Measurements from ENCODE around the gene CDH22. TPM values are rescaled to one million over a fixed set of nuclear protein-coding genes. Genes with fewer than 3 reads are reported as not detected.

The CDH22 gene
- total RNA-seq, 2 donors from 2014 or later: 0.22 to 0.77 TPM

DNA sequence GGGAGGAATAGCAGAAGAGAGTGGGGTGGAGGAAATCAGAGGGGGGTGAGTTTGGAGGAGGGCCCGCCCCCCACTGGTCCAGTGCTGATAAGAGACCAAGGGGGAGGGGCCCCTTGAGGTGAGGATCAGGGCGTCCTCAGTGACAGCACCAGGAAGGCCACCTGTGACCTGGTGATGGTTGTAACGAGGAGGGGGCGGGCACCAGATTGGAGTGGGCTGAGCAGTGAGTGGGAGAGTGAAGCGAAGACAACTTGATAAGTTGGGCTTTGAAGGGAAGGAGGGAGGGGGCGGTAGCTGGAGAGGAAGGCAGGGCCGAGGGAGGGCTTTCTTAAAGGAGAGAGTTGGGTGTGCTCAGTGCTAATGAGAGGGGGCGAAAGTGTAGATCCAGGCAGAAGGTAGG is 30.7 kb downstream of the CDH22 start:
- no peaks in the 10 kb centered on the region for H3K36me3 Mint-ChIP-seq (ENCODE audit: low read depth)
- Histone ChIP-seq H3K4me1 (ENCODE audit: control insufficient read depth, insufficient read depth, low read length) (peaks cover 4% of the 10 kb centered on the region), H3K36me3 (ENCODE audit: control insufficient read depth, insufficient read depth, low read length) (no peaks in the 10 kb centered on the region), H3K27ac (ENCODE audit: low read depth, low read length) (no peak overlapping the region), H3K27me3 (ENCODE audit: control insufficient read depth, insufficient read depth, low read length, poor library complexity, severe bottlenecking) (no peaks in the 10 kb centered on the region), H3K9me3 (ENCODE audit: control insufficient read depth, low read length) (no peaks in the 10 kb centered on the region), H3K9ac (ENCODE audit: extremely low read depth, low read length, poor library complexity, severe bottlenecking) (no peak overlapping the region), H3K4me3 (ENCODE audit: low read length) (no peak overlapping the region)
- no peaks in the 10 kb centered on the region for H3K27me3 Mint-ChIP-seq (ENCODE audit: insufficient read depth)
- no peak for DNase-seq
- H3K4me3 Mint-ChIP-seq: no peak overlapping the region
- TF ChIP-seq, protein P1, sequence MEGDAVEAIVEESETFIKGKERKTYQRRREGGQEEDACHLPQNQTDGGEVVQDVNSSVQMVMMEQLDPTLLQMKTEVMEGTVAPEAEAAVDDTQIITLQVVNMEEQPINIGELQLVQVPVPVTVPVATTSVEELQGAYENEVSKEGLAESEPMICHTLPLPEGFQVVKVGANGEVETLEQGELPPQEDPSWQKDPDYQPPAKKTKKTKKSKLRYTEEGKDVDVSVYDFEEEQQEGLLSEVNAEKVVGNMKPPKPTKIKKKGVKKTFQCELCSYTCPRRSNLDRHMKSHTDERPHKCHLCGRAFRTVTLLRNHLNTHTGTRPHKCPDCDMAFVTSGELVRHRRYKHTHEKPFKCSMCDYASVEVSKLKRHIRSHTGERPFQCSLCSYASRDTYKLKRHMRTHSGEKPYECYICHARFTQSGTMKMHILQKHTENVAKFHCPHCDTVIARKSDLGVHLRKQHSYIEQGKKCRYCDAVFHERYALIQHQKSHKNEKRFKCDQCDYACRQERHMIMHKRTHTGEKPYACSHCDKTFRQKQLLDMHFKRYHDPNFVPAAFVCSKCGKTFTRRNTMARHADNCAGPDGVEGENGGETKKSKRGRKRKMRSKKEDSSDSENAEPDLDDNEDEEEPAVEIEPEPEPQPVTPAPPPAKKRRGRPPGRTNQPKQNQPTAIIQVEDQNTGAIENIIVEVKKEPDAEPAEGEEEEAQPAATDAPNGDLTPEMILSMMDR (conservative IDR thresholded peaks at IDR 0.05): no peak
- H3K27ac Mint-ChIP-seq: no peak overlapping the region
- H3K4me1 Mint-ChIP-seq: peaks cover 44% of the 10 kb centered on the region
- no peaks in the 10 kb centered on the region for H3K9me3 Mint-ChIP-seq
- WGBS, 2 experiments (ENCODE audit: insufficient coverage in 1 of 2, insufficient read length in 1 of 2): 59 to 81% methylated on average over 4 to 8 of the region's 8 CpGs

DNA sequence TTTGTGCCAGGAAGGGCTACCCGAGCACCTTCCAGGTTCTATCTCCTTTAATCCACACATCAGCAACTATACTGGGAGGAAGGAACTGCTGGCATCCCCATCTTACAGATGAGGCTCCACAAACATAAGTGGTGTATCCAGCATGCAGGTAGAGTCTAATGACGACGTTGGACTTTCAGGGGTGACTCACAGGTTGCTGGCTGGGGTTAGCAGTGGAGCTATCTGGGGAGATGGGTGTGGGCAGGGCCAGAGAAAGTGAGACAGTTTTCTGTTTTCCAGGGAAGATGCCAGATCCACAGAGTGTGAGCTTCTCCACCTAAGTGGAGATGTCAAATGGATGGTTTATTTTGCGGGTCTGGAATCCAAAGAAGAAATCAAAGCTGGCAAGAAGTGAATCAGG is 31.8 kb downstream of the CDH22 start:
- TF ChIP-seq, protein P1 (conservative IDR thresholded peaks at IDR 0.05): no peak
- Histone ChIP-seq H3K27me3 (ENCODE audit: control insufficient read depth, insufficient read depth, low read length, poor library complexity, severe bottlenecking) (no peaks in the 10 kb centered on the region), H3K9ac (ENCODE audit: extremely low read depth, low read length, poor library complexity, severe bottlenecking) (no peak overlapping the region), H3K36me3 (ENCODE audit: control insufficient read depth, insufficient read depth, low read length) (no peaks in the 10 kb centered on the region), H3K4me3 (ENCODE audit: low read length) (no peak overlapping the region), H3K27ac (ENCODE audit: low read depth, low read length) (no peak overlapping the region), H3K9me3 (ENCODE audit: control insufficient read depth, low read length) (no peaks in the 10 kb centered on the region), H3K4me1 (ENCODE audit: control insufficient read depth, insufficient read depth, low read length) (peaks cover 7% of the 10 kb centered on the region)
- Mint-ChIP-seq H3K27ac (no peak overlapping the region), H3K4me1 (peaks cover 50% of the 10 kb centered on the region), H3K36me3 (ENCODE audit: low read depth) (no peaks in the 10 kb centered on the region), H3K27me3 (ENCODE audit: insufficient read depth) (no peaks in the 10 kb centered on the region), H3K4me3 (no peak overlapping the region), H3K9me3 (no peaks in the 10 kb centered on the region)
- WGBS, 2 experiments (ENCODE audit: insufficient coverage in 1 of 2, insufficient read length in 1 of 2): 64 to 89% methylated on average over 3 to 4 of the region's 4 CpGs
- DNase-seq: no peak

DNA sequence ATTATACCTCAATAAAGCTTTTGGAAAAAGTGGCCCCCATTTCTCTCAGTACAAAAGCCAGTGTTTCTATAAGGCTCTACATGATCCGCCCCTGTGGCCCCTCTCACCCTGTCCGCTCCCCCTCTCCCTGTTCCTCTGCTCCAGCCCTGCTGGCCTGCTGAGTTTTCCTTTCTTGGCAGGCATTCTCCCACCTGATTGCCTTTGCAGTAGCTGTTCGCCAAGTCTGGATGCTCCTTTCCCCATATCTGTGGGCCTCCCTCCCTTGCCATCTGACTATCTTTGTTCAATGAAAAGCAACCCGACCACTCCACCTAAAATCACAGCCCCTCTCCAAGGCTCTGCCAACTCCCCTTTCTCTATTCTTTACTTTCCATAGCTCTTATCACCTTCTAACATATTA is 33.2 kb downstream of the CDH22 start:
- peaks cover 13% of the 10 kb centered on the region for H3K4me1 ChIP-seq (ENCODE audit: control insufficient read depth, insufficient read depth, low read length)
- no peak overlapping the region for H3K27ac Mint-ChIP-seq
- TF ChIP-seq, protein P1 (conservative IDR thresholded peaks at IDR 0.05): no peak
- H3K4me3 ChIP-seq (ENCODE audit: low read length): no peak overlapping the region
- no peak overlapping the region for H3K27ac ChIP-seq (ENCODE audit: low read depth, low read length)
- H3K9me3 ChIP-seq (ENCODE audit: control insufficient read depth, low read length): no peaks in the 10 kb centered on the region
- H3K9ac ChIP-seq (ENCODE audit: extremely low read depth, low read length, poor library complexity, severe bottlenecking): no peak overlapping the region
- H3K36me3 ChIP-seq (ENCODE audit: control insufficient read depth, insufficient read depth, low read length): no peaks in the 10 kb centered on the region
- no peaks in the 10 kb centered on the region for H3K9me3 Mint-ChIP-seq
- no peaks in the 10 kb centered on the region for H3K36me3 Mint-ChIP-seq (ENCODE audit: low read depth)
- DNase-seq: no peak
- H3K27me3 Mint-ChIP-seq (ENCODE audit: insufficient read depth): no peaks in the 10 kb centered on the region
- no peak overlapping the region for H3K4me3 Mint-ChIP-seq
- H3K27me3 ChIP-seq (ENCODE audit: control insufficient read depth, insufficient read depth, low read length, poor library complexity, severe bottlenecking): no peaks in the 10 kb centered on the region
- 81 to 93% methylated on average over 3 to 4 of the region's 4 CpGs for WGBS, 2 experiments (ENCODE audit: insufficient coverage in 1 of 2, insufficient read length in 1 of 2)
- H3K4me1 Mint-ChIP-seq: peaks cover 51% of the 10 kb centered on the region
